Omental fat pad (tissue), 4 donors: ENCODE measurements around the gene PARK7. TPM values are rescaled to one million over a fixed set of nuclear protein-coding genes. Genes with fewer than 3 reads are reported as not detected.

ENCODE experiments used
- ATAC-seq: fragments of 150-250 bp; one replicate; pipeline ENCODE4 v1.9.1; 2016; ENCODE audit warnings: mild to moderate bottlenecking, moderate library complexity; ENCODE audit not compliant: low FRiP score
- DNase-seq: peaks from one replicate; pipeline ENCODE4 v3.0.0-alpha.2; 2019; ENCODE audit warnings: low spot score
- CTCF ChIP-seq, 3 donors: fragments of 450-650 bp; IDR thresholded peaks; one replicate each; pipeline ENCODE4 v1.5.1; 2016 to 2017; ENCODE audit warnings: antibody characterized with exemption in 3 of 3, mild to moderate bottlenecking in 3 of 3, moderate library complexity in 2 of 3
- total RNA-seq, 4 donors: library from RNA; depleted of rRNA; stranded (reverse); fragments of >200 nt; gene quantifications; one replicate each; pipeline ENCODE4 v1.1.0, GENCODE V29; 2016

PARK7 gene
- total RNA-seq, 4 donors from 2014 or later: 151 to 260 (median 216) TPM

DNA sequence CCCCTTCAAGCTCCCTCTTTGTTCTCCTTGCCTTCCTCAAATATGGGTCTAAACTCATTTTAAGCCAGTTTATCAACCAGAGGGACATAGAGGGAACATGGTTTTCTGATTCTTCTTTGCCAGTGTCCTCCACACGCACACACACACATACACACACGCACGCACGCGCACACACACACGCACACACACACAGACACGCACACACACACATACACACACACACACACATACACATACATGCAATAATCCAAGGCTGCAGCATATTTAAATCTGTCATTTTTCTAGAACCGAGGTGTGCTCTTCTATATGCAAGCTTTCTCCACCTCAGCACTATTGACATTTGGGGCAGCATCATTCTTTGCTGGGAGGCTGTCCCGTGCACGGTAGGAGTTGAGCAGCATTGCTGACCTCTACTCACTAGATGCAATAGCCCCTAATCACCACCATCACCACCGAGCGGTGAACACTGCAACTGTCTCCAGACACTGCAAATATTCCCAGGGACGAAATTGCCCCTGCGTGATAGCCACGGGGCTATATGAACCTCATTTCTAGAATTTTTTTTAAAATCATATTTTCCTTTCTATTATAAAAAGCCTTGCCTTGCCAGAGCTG is 28.9 kb upstream of the PARK7 start:
- no peak for TF ChIP-seq CTCF (IDR thresholded peaks at IDR 0.05)
- ATAC-seq (no peak), DNase-seq (no peak)

GRCh38 chr1:7938070-7938469 is 23.4 kb upstream of the PARK7 start:
- ATAC-seq: no peak
- TF ChIP-seq CTCF (IDR thresholded peaks at IDR 0.05): no peak

GRCh38 chr1:7940034-7940433 is 21.5 kb upstream of the PARK7 start:
- ATAC-seq: no peak
- no peak for DNase-seq
- no peak for TF ChIP-seq CTCF (IDR thresholded peaks at IDR 0.05)

More at GRCh38 chr1:7938070-7938469, 23.4 kb upstream of the PARK7 start:
- no peak for DNase-seq

DNA sequence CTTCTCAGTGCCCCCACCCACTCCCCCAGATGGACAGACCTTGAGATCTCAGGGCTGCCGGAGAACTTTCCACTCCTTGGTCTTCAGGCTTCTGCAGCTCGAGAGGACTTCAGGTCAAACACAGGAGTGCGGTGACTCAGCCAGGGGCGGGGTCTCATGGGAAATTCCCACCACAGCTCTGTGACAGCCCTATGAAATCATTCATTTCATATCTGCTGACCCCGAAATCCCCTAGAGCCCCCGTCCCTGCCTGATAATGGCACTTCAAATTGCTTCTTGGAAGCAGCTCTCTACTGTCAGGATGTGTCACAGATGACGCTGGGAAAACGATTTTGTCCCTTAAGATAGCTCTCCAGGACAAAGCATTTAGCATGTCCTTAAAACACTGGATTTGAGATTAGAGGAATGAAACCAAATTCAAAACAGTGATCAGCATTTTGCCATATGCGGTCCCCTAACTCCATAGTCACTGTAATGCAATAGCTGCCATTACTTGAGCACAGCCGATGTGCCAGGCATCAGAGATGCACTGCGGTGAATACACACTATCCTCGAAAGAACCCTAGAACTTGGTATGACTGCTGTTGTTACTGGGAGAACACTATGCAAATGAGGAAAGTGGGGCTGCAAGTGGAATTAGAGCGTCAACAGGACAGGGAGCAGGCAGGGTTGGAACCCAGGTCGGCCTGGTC is 20.6 kb upstream of the PARK7 start, which contains the start of gene TNFRSF9:
Gene TNFRSF9 (minus strand): TSS at position 95 of the 692 bp plus-strand sequence. CDS start 845 bp downstream, outside the sequence.
- no peak for TF ChIP-seq CTCF (IDR thresholded peaks at IDR 0.05)
- peak; percentile 71 for ATAC-seq
- no peak for DNase-seq

DNA sequence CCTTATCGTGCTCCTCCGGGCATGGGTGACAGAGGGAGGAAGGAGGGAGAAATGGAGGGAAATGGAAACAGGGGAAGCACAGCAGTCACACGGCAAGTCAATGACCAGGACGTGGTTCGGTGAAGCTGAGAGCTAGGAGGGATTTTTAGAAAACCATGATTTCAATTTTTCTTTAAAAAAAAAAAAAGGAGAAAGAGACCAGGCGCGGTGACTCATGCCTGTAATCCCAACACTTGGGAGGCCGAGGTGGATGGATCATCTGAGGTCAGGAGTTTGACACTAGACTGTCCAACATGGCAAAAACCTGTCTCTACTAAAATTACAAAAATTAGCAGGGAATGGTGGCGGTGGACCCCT is 20.1 kb upstream of the PARK7 start:
- ATAC-seq (no peak), DNase-seq (no peak)
- TF ChIP-seq CTCF (IDR thresholded peaks at IDR 0.05): no peak

DNA sequence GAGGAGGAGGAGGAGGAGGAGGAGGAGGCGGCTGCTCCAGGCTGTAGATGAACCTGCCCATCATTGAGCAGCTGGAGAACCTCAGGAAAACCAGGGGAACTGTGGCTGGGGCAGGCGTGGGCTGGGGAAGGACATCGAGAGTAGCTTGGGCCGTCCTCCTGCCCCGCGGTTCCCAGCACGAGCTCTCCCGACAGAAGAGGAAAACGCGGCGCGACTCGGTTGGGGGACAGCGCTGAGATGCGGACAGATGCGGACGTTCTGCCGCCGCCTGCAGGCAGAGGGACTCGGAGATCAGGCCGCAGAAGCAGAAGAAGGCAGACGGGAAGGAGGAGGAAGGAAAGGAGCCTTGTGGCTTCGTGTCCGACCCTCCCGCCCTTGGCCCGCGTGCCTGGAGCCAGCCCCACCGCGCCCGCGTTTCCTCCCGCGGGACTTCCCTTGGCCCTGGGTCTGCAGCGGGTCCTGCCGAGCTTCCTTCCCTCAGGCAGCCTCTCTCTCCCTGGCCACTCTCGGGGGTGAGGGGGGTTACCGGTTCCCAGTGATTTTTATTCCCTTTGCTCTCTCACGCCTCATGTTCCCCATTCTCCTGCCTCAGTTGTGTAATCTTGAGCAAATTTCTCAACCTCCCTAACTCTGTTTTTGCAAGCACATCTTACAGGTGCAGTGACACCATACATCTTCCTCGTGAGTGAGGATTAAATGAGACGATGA is 19.1 kb upstream of the PARK7 start:
- ATAC-seq: peak; percentile 55
- no peak for TF ChIP-seq CTCF (IDR thresholded peaks at IDR 0.05)
- no peak for DNase-seq
